Astrocyte (in vitro differentiated cells and primary cell): ENCODE measurements around the gene NCOA7.

ENCODE experiments used
- CTCF ChIP-seq: IDR thresholded peaks from 2 replicates; pipeline ENCODE4 v1.5.1; 2011; ENCODE audit warnings: low read depth, mild to moderate bottlenecking, inconsistent platforms, low read length, moderate library complexity; ENCODE audit not compliant: insufficient read depth
- EZH2 ChIP-seq: IDR thresholded peaks from 2 replicates; pipeline ENCODE4 v1.6.1; 2012; ENCODE audit warnings: mild to moderate bottlenecking, low read length, inconsistent platforms; ENCODE audit not compliant: insufficient read depth

DNA sequence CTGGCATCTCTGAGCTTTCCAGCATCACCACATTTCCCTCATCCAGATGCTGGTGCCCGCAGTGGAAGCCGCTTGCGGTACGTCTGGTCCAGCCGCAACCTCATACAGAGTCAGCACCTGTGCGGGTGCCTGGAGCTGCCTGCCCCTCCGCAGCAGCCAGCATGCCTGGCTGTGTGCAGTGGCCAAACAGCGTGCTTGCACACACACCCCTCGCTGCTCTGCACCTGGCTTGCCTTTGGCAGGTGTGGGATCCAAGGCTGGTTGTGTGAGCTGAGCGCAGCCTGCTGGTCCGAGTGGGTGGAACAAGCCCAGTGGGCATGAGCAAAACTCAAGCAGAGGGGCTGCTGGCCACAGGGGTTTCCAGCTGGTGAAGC lies 162.7 kb downstream of the NCOA7 start:
- TF ChIP-seq EZH2 (no peak), CTCF (peak; percentile 1)
